T-helper 9 cell (primary cell): ENCODE measurements around the gene TDRD15.
"Not testable (repeated sequence)": the region's sequence is repeated elsewhere in the genome, so short reads cannot be mapped to it uniquely, and the experiment has no call there.

Experiments
- DNase-seq: peaks from one replicate; pipeline ENCODE4 v3.0.0-alpha.2; 2020
- total RNA-seq, 2 donors: gene quantifications; one replicate each; lab custom pipeline; 2026; lab: John Stamatoyannopoulos, UW

TDRD15 gene
- total RNA-seq = 0 reads per million in 2 donors

DNA sequence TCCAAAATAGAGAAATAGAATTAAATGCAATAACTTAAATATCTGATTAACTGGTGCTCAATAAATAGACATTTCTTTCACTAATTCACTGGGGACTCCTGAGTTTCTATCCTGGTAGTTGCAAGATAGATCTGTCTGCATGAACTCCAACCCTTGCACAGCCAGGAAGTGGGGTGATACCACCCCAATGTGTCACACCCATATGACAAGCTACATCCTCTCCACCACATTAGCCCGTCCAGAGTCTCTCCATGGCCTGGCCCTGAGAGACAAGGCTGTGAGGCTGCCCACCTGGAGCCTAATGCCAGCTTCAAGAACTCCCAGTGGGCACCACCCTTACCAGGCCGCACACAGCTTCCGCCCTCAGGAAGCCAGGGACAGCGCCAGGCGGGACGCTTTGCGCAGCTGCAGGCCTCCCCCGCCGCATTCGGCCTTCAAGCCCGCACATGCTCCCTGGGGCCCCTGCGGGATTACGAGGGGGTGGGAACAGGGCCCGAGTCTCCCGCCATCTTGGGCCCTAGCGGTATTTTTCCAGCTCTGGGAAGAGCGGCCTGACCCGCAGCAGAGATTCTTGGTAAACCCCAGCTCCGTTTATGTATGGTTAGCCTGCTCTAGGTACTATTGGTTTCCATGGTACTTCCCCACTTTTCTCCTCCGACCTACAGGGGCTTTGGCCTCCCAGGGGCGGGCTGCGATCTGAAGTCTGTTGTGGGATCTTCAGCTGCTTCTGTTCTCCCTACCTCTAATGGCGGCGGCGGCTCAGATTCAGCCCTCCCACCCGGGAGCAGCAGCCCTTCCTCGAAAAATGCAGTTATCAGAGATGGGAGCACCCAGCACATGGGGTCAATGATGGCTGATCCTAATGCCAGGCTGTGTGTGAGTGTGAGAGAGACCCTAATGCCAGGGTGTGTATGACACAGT, at the start of gene TDRD15:
Gene TDRD15 (plus strand): TSS at position 496 of the 921 bp plus-strand sequence. CDS start 13,500 bp downstream, outside the sequence.
- no peak for DNase-seq

DNA sequence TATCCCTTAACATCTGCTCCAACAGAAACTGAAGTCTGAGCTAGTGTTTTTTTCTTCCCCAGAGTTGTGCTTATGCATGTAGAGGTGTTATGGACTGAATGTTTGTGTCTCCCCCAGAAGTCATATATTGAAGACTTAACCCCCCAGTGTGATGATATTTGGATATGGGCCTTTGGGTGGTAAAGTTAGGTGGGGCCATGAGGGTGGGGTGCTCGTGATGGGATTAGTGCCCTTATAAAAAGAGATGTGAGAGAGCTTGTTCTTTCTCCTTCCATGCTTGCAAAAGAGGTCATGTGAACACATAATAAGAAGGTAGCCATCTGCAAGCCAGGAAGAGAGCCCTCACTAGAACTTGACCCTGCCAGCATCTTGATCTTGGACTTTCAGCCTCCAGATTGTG, 45.5 kb upstream of the TDRD15 start:
- no peak for DNase-seq

GRCh38 chr2:21083482-21083881, 40.3 kb upstream of the TDRD15 start:
- no peak for DNase-seq

GRCh38 chr2:21084401-21084800, 39.4 kb upstream of the TDRD15 start:
- DNase-seq = no peak

GRCh38 chr2:21092308-21092869, 31.4 kb upstream of the TDRD15 start:
- DNase-seq = no peak

- no peak for DNase-seq
Measured at GRCh38 chr2:21095178-21095577, 28.6 kb upstream of the TDRD15 start.

DNA sequence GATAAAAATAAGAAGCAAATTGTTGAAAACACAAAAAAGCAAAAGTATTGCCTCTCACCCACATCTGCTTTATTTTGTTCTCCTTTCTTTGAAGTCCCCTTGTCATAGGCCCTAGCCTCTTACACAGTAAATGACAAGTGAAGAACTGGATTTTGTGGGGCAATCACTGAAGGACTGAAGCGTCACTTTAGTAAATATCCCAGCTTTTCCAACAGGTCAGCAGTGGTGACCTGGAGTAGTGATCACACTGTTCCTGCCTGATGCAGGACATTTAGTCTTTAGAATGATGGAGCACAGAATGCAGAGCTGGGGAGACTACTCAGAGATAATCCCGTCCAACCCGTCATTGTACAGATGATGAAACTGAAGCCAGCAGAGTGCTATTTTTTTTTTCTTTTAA, 28.1 kb upstream of the TDRD15 start:
- DNase-seq = no peak

DNA sequence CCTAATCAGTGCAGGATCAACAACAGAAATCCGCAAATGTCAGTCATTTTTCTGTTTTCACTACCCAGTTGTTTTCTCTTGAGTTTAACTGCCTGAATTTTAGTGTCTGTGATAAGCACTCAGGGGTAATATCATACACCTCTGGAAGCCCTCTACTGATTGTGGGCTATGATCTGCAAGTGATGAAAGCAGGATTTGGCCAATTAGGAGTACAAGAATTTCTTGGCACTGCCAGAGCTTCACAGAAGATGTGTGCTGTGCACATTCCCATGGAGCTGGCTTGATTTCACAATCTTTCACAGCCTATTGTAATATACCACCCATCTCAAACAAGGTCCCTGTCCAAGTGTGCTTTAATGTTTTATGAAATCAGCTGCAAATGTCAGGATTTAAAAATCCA, 27.3 kb upstream of the TDRD15 start:
- no peak for DNase-seq

DNA sequence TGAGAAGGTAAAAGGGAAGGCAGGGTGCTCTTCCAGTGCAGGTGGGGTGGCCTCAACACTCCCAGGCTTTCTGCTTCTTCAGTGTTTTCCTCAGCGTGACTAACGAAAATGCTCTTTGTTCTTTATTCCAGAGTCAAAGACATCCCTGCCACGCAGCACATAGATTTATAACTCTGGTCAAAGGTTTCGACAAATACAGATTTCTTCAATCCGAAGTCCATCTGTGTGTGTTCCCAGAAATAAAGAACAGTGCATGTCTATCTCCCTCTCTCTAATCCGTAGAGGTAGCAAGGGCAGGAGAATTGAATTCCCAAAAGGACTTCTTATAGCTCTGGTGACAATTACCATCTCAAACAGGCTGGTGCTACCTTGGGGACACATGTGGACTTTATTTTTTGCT, 26.4 kb upstream of the TDRD15 start:
- DNase-seq = no peak

- no peak for DNase-seq
Measured at GRCh38 chr2:21098294-21098693, 25.5 kb upstream of the TDRD15 start.

DNA sequence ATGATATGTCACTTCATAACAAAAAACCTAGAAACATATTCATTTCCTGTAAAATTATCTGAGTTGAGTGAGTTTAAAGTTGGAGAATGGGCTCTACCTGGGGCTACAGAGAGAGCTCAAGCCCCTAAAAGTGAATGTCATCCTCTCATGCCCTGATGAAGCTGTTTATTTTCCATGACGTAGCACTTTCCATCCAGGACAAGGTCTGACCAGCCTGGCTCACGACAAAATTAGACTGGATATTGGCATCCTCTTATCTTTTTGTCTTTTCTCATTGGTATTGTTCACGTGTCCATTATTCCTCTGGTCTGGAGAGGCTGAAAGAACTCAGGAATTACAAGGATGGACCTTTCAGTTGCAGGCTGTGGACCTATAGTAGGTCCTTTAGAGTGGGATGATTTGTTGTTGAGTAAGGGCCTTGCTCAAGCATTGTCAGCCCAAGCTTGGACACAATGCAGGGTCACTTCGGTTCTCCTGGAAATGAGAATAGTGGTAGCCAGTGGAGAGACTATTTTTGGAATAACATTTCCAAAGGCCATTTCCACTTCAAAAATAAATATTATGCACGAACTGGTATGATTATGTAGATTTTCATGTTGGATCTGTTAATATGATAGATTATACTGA, 24.4 kb upstream of the TDRD15 start:
- no peak for DNase-seq

- not testable (repeated sequence) for DNase-seq
Measured at GRCh38 chr2:21101514-21102155, 22.1 kb upstream of the TDRD15 start.

- DNase-seq = no peak
Measured at GRCh38 chr2:21102356-21102755, 21.4 kb upstream of the TDRD15 start.

DNA sequence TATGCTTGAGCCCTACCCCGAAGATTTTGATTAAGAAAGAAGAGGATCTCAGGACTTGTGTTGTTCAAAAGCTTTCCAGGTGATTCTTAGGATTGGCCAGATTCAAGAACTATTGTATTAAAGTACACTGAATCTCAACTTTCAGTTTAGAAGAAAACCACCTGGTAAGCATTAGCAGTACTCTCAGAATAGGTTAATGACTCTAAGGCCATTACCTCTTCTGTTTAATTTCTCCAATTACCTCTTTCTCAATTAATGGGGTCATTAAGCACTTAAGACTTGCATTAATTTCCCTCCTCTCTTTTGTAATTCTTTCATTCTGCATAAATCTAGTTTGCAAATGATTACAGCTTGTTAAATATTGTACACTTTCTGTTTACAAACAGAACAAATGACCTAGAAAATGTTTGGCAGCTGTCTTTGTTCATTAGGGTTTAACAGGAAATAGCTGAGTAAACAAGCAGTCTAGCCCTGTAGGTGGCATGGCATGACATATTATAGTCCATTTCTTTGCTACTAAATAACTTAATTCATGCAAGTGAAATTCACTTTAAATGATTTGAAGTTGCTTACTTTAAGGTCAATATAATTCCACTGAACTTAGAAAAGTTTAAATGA, 20.4 kb upstream of the TDRD15 start:
- DNase-seq = no peak

GRCh38 chr2:21104030-21104660, 19.6 kb upstream of the TDRD15 start:
- DNase-seq = no peak

- no peak for DNase-seq
Measured at GRCh38 chr2:21111012-21111411, 12.8 kb upstream of the TDRD15 start.

DNA sequence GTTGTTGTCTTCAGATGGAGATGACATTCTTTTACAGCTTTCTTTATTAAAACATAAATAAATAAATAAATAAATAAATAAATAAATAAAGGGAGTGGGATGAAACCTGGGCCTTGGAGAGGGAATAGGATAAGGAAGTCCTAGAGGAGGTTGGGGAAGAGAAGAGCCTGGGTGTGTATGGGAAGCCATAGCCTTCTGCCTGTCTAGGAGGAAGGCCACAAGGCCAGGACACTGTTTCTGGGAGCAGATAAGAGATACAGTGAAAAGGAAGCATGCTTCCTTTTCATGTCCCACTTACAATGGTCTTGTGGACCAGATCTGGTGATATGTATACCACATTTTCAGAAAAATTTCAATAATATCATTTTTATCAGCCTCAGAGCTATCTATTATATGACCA, 6.1 kb upstream of the TDRD15 start:
- no peak for DNase-seq

DNA sequence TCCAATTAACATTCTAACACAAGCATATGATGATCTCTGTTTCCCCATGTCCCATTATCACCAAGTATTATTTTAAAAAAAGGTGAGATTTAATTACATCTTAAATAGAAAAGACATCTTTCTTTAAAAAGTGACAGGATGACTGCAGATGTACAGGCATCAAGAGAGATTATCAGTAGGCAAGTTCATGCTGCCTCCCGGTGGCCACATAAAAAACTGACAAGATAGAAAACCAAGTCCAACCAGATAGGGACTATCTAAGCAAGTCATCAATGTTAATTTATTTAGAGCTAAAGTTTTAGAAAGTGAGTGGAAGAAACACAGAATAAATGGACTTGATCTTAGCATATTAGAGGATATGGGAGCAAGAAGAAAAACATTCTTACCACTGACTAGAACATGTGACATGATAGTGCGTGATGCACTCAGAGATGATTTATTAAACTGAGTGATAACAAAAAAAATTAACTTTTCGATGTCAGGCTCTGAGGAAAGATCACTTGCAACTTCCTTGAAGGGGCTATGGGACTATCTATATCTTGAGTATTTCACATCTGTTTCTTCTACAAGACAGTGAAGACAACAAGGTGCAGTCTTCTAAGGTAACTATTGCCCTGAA, 5.4 kb upstream of the TDRD15 start:
- no peak for DNase-seq

- DNase-seq = no peak
Measured at GRCh38 chr2:21131861-21132260, 8.1 kb downstream of the TDRD15 start.

GRCh38 chr2:21135585-21135984, 11.8 kb downstream of the TDRD15 start:
- DNase-seq = no peak

DNA sequence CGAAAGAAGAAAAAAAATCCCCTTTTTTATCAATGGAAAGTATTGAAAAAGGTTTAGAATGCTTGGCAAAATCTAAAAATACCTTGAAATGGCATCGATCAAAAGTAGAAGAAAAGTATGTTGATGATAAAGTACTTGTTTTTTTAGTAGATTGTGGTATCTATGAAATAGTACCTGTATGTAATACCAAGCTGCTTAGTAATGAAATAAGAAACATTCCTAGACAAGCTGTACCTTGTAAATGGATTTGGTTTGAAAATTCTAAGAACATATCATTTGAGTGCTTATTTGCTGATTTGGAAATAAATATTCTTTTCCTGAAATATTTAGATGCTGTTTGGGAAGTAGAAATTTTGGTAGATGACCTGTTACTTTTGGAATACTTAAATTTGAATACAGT, 18.4 kb downstream of the TDRD15 start:
- DNase-seq = no peak

GRCh38 chr2:21146638-21147037, 22.9 kb downstream of the TDRD15 start:
- DNase-seq = no peak
